ENCODE measurements around the gene CHRNB1. TPM values are rescaled to one million over a fixed set of nuclear protein-coding genes. Genes with fewer than 3 reads are reported as not detected.

Gene CHRNB1
- total RNA-seq, 4 donors from 2014 or later = 82.3 to 202 (median 101) TPM

- H3K4me1 ChIP-seq = peaks cover 3 to 9% of the 10 kb centered on the region in 2 donors
- H3K27me3 ChIP-seq = no peaks in the 10 kb centered on the region
- in situ Hi-C loops (cut with MboI; ENCODE audit: low sequenced_read_pairs in 4 of 4) (no loop called here), intact Hi-C loops (cut with DNase I; ENCODE audit: low total_unique reads) (loop anchor here (10.0 kb wide), 1 partner anchor 276 kb away; the partner anchor contains the start of genes TP53 and WRAP53)
- no peak for ATAC-seq
- DNase-seq = no peak
- no peaks in the 10 kb centered on the region for H3K36me3 ChIP-seq
- H3K27ac ChIP-seq = no peak overlapping the region
- no peak for TF ChIP-seq CTCF (IDR thresholded peaks at IDR 0.05 in 4 of 5, conservative IDR thresholded peaks at IDR 0.05 in 1 of 5)
- TF ChIP-seq POLR2A (IDR thresholded peaks at IDR 0.05) = no peak
- H3K4me3 ChIP-seq = no peak overlapping the region
- H3K9me3 ChIP-seq = no peaks in the 10 kb centered on the region
Measured at GRCh38 chr17:7408863-7409262, 36.0 kb upstream of the CHRNB1 start.

- in situ Hi-C loops (cut with MboI; ENCODE audit: low sequenced_read_pairs in 4 of 4) (no loop called here), intact Hi-C loops (cut with DNase I; ENCODE audit: low total_unique reads) (loop anchor here (10.0 kb wide), 1 partner anchor 275 kb away; the partner anchor contains the start of genes TP53 and WRAP53)
- DNase-seq (no peak), ATAC-seq (no peak)
- H3K4me1 ChIP-seq = peaks cover 3 to 9% of the 10 kb centered on the region in 2 donors
- H3K4me3 ChIP-seq = no peak overlapping the region
- H3K27me3 ChIP-seq = no peaks in the 10 kb centered on the region
- TF ChIP-seq POLR2A (IDR thresholded peaks at IDR 0.05) = no peak
- no peaks in the 10 kb centered on the region for H3K36me3 ChIP-seq
- H3K9me3 ChIP-seq = no peaks in the 10 kb centered on the region
- H3K27ac ChIP-seq = no peak overlapping the region
Measured at GRCh38 chr17:7409716-7410115, 35.1 kb upstream of the CHRNB1 start.

DNA sequence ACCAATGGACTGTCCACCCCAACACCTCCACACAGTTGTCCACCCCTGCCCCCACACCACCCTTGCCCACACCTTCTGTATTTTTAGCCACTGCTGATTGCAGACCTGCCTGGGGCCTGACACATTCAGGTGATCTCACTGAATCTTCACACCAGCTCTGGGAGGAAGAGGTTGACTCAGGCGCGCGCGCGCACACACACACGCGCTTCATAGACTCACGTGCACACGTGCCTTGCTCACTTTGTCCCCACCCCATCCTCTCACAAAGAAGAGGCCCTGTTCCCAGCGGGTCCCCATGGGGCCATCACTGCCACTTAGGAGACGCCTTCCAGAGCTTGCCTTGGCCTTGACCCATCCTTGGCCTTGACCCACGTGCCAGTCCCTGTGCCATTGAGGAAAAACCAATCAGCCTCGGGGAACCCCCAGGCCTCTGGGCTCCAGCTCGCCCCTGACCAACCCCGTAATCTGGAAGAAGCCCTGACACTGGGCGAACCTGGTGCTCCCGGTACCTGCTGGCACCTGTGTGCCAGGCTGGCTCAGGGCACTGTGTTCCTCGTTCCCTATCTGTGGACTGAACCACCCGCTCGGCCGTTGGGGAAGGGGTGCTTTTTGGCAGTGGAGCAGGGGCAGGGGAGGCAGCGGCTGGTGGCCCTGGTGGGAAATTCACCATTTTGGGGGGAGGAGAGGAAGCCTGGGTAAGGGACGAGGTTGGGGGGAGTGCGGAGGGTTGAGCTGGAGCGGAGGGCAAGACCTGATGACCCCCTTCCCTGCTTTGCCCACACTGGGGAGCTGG is 34.0 kb upstream of the CHRNB1 start:
- in situ Hi-C loops (cut with MboI; ENCODE audit: low sequenced_read_pairs in 4 of 4) = no loop called here
- DNase-seq = no peak

DNA sequence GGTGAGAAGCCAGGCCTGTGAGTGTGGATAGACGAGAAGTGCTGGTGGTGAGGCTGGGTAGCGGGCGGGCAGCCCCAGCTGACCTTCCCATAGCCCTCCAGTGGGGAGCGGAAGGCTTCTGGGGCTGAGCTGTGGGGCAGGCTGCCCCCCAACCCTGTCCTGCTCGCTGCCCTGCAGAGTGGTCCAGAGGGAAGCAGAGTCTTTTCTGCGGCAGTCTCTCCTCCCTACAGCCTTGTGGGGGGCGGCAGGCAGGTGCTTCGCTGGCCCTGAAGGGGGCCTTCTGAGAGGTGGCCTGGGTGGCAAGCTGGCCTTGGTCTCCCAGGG is 33.5 kb upstream of the CHRNB1 start:
- H3K36me3 ChIP-seq = no peaks in the 10 kb centered on the region
- no peak for TF ChIP-seq CTCF (IDR thresholded peaks at IDR 0.05 in 4 of 5, conservative IDR thresholded peaks at IDR 0.05 in 1 of 5)
- no peak for TF ChIP-seq POLR2A (IDR thresholded peaks at IDR 0.05)
- in situ Hi-C loops (cut with MboI; ENCODE audit: low sequenced_read_pairs in 4 of 4) (no loop called here), intact Hi-C loops (cut with DNase I; ENCODE audit: low total_unique reads) (no loop called here)
- H3K9me3 ChIP-seq = no peaks in the 10 kb centered on the region
- no peaks in the 10 kb centered on the region for H3K27me3 ChIP-seq
- no peaks in the 10 kb centered on the region for H3K4me1 ChIP-seq
- DNase-seq (no peak), ATAC-seq (no peak)
- no peak overlapping the region for H3K4me3 ChIP-seq
- no peak overlapping the region for H3K27ac ChIP-seq

More for the DNA sequence above, 34.0 kb upstream of the CHRNB1 start:
- Histone ChIP-seq H3K4me1 (peaks cover 0 to 3% of the 10 kb centered on the region in 2 donors), H3K36me3 (no peaks in the 10 kb centered on the region), H3K27ac (no peak overlapping the region), H3K4me3 (no peak overlapping the region), H3K27me3 (no peaks in the 10 kb centered on the region), H3K9me3 (no peaks in the 10 kb centered on the region)
- intact Hi-C loops (cut with DNase I; ENCODE audit: low total_unique reads) = no loop called here
- TF ChIP-seq POLR2A (IDR thresholded peaks at IDR 0.05) (no peak), CTCF (IDR thresholded peaks at IDR 0.05 in 4 of 5, conservative IDR thresholded peaks at IDR 0.05 in 1 of 5) (no peak)
- ATAC-seq = no peak

DNA sequence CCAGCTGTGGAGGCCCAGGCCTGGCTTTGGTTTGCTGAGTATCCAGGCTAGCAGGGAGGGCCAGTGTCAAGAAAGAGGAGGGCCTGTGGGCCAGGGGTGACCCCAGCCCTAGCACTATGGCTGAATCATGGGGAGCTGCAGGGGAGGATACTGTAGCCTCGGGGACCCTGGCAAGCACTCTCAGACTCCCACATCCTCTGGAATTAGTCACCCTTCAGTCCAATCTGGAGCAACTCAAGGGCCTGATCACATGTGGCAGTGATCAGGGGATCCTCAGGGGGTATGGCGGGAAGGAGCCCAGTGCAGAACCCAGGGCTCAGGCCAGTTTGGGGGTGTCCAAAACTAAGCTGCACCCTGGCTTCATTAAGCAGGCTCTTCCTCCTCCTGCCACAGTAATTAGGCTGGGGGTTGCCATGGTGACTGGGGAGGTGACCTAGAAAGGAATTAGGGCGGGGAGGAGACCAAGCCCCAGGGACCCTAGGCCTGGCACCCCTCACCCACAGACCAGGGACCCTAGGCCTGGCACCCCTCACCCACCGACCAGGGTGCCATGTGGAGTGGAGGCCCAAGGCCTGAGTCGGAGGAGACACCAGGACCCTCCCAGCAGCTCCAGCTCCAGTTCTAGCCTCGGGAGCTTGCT is 31.4 kb upstream of the CHRNB1 start:
- DNase-seq = no peak
- ATAC-seq = no peak
- H3K27ac ChIP-seq = no peak overlapping the region
- H3K36me3 ChIP-seq = no peaks in the 10 kb centered on the region
- no peak for TF ChIP-seq CTCF (IDR thresholded peaks at IDR 0.05 in 4 of 5, conservative IDR thresholded peaks at IDR 0.05 in 1 of 5)
- no peak for TF ChIP-seq POLR2A (IDR thresholded peaks at IDR 0.05)
- no peaks in the 10 kb centered on the region for H3K27me3 ChIP-seq
- intact Hi-C loops (cut with DNase I; ENCODE audit: low total_unique reads) = no loop called here
- in situ Hi-C loops (cut with MboI; ENCODE audit: low sequenced_read_pairs in 4 of 4) = no loop called here
- no peaks in the 10 kb centered on the region for H3K9me3 ChIP-seq
- H3K4me1 ChIP-seq = no peaks in the 10 kb centered on the region
- H3K4me3 ChIP-seq = no peak overlapping the region

Measured in gastrocnemius medialis (tissue), 4 donors.